Medulla oblongata (tissue), 1 donor: ENCODE results near the gene RALGDS.
"Not testable (repeated sequence)": the region's sequence is repeated elsewhere in the genome, so short reads cannot be mapped to it uniquely, and the experiment has no call there.

Source experiments
- DNase-seq: peaks from one replicate; pipeline ENCODE4 v3.0.0-alpha.2; 2015; ENCODE audit errors: extremely low spot score

Gene RALGDS

DNA sequence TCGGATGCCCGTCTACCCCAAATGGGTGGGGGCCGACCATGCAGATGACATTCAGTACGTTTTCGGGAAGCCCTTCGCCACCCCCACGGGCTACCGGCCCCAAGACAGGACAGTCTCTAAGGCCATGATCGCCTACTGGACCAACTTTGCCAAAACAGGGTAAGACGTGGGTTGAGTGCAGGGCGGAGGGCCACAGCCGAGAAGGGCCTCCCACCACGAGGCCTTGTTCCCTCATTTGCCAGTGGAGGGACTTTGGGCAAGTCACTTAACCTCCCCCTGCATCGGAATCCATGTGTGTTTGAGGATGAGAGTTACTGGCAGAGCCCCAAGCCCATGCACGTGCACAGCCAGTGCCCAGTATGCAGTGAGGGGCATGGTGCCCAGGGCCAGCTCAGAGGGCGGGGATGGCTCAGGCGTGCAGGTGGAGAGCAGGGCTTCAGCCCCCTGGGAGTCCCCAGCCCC, 50.5 kb downstream of the RALGDS start:
- not testable (repeated sequence) for DNase-seq

DNA sequence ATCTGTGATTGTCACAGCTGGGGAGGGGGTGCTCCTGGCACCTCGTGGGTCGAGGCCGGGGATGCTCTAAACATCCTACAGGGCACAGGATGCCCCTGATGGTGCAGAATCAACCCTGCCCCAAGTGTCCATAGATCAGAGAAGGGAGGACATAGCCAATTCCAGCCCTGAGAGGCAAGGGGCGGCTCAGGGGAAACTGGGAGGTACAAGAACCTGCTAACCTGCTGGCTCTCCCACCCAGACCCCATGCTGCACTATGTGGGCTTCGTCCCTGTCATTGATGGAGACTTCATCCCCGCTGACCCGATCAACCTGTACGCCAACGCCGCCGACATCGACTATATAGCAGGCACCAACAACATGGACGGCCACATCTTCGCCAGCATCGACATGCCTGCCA, 52.6 kb downstream of the RALGDS start:
- DNase-seq = not testable (repeated sequence)

DNA sequence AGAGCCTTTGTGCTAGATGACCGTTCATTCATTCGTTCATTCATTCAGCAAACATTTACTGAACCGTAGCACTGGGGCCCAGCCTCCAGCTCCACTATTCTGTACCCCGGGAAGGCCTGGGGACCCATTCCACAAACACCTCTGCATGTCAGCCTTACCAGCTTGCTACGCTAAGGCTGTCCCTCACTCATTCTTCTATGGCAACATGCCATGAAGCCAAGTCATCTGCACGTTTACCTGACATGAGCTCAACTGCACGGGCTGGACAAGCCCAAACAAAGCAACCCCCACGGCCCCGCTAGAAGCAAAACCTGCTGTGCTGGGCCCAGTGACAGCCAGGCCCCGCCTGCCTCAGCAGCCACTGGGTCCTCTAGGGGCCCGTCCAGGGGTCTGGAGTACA, 53.2 kb downstream of the RALGDS start:
- no peak for DNase-seq

DNA sequence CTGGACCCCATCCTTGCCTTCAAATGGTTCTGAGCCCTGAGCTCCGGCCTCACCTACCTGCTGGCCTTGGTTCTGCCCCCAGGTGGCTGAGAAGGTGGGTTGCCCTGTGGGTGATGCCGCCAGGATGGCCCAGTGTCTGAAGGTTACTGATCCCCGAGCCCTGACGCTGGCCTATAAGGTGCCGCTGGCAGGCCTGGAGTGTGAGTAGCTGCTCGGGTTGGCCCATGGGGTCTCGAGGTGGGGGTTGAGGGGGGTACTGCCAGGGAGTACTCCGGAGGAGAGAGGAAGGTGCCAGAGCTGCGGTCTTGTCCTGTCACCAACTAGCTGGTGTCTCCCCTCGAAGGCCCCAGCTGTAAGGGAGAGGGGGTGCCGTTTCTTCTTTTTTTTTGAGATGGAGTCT, 54.0 kb downstream of the RALGDS start:
- DNase-seq = no peak

DNA sequence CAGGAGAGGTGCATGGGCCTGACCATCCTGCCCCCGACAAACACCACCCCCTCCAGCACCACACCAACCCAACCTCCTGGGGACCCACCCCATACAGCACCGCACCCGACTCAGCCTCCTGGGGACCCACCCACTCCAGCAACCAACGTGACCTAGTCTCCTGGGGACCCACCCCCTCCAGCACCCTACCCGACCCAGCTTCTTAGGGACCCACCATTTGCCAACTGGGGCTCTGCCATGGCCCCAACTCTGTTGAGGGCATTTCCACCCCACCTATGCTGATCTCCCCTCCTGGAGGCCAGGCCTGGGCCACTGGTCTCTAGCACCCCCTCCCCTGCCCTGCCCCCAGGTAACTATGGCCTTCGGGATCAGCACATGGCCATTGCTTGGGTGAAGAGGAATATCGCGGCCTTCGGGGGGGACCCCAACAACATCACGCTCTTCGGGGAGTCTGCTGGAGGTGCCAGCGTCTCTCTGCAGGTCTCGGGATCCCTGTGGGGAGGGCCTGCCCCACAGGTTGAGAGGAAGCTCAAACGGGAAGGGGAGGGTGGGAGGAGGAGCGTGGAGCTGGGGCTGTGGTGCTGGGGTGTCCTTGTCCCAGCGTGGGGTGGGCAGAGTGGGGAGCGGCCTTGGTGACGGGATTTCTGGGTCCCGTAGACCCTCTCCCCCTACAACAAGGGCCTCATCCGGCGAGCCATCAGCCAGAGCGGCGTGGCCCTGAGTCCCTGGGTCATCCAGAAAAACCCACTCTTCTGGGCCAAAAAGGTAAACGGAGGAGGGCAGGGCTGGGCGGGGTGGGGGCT, 54.7 kb downstream of the RALGDS start:
- no peak for DNase-seq

DNA sequence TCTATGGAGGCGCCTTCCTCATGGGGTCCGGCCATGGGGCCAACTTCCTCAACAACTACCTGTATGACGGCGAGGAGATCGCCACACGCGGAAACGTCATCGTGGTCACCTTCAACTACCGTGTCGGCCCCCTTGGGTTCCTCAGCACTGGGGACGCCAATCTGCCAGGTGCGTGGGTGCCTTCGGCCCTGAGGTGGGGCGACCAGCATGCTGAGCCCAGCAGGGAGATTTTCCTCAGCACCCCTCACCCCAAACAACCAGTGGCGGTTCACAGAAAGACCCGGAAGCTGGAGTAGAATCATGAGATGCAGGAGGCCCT, 56.0 kb downstream of the RALGDS start:
- no peak for DNase-seq

DNA sequence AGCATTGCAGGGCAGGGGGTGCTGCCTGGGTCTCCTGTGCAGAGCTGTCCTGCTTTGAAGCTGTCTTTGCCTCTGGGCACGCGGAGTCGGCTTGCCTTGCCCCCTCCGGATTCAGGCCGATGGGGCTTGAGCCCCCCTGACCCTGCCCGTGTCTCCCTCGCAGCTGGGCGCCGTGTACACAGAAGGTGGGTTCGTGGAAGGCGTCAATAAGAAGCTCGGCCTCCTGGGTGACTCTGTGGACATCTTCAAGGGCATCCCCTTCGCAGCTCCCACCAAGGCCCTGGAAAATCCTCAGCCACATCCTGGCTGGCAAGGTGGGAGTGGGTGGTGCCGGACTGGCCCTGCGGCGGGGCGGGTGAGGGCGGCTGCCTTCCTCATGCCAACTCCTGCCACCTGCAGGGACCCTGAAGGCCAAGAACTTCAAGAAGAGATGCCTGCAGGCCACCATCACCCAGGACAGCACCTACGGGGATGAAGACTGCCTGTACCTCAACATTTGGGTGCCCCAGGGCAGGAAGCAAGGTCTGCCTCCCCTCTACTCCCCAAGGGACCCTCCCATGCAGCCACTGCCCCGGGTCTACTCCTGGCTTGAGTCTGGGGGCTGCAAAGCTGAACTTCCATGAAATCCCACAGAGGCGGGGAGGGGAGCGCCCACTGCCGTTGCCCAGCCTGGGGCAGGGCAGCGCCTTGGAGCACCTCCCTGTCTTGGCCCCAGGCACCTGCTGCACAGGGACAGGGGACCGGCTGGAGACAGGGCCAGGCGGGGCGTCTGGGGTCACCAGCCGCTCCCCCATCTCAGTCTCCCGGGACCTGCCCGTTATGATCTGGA, 56.6 kb downstream of the RALGDS start:
- DNase-seq = no peak

DNA sequence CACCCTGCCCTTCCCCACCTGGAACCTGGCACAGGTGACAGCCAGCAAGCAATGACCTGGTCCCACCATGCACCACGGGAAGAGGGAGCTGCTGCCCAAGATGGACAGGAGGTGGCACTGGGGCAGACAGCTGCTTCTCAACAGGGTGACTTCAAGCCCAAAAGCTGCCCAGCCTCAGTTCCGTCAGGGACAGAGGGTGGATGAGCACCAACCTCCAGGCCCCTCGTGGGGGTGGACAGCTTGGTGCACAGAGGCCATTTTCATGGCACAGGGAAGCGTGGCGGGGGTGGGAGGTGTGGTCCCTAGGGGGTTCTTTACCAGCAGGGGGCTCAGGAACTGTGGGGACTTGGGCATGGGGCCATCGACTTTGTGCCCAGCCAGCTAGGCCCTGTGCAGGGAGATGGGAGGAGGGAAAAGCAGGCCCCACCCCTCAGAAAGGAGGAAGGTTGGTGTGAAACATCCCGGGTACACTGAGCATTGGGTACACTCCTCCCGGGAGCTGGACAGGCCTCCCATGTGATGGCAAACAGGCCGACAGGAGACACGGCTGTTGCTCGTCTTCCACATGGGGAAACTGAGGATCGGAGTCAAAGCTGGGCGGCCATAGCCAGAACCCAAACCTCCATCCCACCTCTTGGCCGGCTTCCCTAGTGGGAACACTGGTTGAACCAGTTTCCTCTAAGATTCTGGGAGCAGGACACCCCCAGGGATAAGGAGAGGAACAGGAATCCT, 57.4 kb downstream of the RALGDS start:
- DNase-seq = no peak

DNA sequence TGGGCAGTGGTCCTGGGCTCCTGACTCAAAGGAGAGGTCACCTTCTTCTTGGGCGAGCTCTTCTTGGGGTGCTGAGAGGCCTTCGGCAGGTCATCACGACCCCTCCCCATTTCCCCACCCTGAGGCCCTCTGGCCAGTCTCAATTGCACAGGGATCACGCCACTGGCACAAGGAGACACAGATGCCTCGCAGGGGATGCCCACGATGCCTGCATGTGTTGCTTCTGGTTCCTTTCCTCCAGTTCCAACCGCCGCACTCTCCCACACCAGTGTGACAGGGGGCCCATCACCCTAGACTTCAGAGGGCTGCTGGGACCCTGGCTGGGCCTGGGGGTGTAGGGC, 57.9 kb downstream of the RALGDS start:
- no peak for DNase-seq

DNA sequence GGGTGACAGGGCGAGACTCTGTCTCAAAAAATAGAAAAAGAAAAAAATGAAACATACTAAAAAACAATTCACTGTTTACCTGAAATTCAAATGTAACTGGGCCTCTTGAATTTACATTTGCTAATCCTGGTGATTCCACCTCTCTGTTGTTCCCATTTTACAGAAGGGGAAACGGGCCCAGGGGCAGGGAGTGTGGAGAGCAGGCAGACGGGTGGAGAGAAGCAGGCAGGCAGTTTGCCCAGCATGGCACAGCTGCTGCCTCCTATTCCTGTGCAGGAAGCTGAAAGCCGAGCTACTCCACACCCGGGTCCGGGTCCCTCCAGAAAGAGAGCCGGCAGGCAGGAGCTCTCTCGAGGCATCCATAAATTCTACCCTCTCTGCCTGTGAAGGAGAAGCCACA, 58.5 kb downstream of the RALGDS start:
- not testable (repeated sequence) for DNase-seq

DNA sequence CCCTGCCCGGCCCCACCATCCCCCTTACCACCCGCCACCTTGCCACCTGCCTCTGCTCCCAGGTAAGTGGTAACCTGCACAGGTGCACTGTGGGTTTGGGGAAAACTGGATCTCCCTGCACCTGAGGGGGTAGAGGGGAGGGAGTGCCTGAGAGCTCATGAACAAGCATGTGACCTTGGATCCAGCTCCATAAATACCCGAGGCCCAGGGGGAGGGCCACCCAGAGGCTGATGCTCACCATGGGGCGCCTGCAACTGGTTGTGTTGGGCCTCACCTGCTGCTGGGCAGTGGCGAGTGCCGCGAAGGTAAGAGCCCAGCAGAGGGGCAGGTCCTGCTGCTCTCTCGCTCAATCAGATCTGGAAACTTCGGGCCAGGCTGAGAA, 59.3 kb downstream of the RALGDS start, which contains the start of gene CEL:
Gene CEL, plus strand, starts transcription at position 218 of the 382 bp plus-strand sequence. Its CDS starts 22 bp downstream, at position 240.
- DNase-seq = not testable (repeated sequence)

DNA sequence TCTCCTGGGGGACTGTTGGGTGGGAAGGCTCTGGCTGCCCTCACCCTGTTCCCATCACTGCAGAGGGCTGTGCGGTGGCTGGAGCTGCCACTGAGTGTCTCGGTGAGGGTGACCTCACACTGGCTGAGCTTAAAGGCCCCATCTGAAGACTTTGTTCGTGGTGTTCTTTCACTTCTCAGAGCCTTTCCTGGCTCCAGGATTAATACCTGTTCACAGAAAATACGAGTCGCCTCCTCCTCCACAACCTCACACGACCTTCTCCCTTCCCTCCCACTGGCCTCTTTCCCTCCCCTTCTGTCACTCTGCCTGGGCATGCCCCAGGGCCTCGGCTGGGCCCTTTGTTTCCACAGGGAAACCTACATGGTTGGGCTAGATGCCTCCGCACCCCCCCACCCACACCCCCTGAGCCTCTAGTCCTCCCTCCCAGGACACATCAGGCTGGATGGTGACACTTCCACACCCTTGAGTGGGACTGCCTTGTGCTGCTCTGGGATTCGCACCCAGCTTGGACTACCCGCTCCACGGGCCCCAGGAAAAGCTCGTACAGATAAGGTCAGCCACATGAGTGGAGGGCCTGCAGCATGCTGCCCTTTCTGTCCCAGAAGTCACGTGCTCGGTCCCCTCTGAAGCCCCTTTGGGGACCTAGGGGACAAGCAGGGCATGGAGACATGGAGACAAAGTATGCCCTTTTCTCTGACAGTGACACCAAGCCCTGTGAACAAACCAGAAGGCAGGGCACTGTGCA, 59.8 kb downstream of the RALGDS start:
- DNase-seq = peak; percentile 18

DNA sequence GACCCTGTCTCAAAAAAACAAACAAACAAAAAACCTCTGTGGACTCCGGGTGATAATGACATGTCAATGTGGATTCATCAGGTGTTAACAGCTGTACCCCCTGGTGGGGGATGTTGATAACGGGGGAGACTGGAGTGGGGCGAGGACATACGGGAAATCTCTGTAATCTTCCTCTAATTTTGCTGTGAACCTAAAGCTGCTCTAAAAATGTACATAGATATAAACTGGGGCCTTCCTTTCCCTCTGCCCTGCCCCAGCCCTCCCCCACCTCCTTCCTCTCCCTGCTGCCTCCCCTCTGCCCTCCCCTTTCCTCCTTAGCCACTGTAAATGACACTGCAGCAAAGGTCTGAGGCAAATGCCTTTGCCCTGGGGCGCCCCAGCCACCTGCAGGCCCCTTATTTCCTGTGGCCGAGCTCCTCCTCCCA, 60.6 kb downstream of the RALGDS start:
- no peak for DNase-seq

DNA sequence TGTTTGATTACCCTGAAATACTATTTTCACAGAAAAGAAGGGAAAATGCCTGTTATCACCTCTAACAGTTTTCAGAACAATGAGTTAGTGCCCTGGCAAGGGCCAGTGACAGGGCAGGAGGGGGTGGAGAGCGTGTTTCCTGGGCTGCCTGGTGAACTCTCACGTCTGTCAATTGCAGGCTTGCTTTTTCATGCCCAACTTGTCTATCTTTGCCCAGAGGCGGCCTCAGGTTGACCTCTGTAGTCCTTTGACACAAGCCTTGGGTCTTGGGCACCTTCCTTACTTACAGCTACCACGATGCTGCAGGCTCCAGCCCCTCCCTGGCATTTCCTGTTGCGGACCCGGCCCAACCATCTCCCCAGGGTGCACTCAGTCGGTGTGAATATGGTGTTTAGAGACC, 61.4 kb downstream of the RALGDS start:
- DNase-seq = no peak

DNA sequence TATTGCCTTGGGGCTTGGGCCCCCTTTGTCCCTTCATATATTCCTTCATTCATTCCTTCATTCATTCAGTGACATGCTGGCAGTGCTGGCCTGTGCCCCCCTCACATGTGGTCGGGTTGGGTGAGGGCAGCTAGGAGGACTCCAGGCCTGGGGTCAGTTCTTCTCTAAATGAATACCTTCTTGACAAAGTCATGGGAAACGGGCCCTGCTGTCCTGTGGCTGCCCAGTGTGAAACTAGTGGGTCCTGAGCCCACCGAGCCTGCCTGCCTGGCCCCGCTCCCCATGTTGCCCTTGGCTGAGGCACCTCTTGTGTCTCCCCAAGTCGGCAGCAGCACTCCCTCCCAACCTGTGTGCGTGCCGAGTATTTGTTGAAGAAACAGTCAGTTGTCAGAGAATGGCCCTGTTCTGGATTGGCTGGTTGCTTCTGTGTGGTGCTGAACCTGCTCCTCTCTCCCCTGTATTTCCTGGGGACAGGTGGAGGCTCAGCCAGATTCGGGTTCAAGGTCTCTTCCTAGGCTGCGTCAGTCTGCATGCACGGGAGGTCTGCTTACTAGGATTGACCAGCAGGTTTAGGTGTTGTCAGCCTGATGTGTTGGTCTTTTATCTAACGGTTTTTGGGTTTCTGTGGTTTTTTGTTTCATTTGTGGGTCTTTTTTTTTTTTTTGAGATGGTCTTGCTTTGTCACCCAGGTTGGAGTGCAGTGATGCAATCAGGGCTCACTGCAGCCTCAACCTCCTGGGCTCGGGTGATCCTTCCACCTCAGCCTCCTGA, 62.3 kb downstream of the RALGDS start:
- DNase-seq = no peak

DNA sequence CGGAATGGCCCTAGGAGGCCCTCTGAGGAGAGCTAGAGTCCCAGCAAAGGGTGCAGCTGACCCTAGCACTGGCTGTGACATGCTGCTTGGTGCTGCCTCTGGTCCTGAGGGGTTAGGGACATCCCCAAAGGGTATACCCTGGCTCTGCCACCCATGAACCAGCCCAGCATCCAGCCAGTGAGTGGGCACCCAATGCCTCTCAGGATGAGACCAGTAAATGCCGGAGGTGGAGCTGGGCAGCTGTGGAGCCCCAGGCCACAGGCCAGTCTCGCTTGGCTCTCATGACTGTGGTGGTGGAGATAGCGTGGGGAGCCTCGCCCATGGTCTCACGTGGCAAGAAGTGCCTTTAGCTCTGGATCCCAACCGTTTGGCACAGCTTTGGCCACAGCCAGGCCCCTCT, 63.0 kb downstream of the RALGDS start:
- no peak for DNase-seq

DNA sequence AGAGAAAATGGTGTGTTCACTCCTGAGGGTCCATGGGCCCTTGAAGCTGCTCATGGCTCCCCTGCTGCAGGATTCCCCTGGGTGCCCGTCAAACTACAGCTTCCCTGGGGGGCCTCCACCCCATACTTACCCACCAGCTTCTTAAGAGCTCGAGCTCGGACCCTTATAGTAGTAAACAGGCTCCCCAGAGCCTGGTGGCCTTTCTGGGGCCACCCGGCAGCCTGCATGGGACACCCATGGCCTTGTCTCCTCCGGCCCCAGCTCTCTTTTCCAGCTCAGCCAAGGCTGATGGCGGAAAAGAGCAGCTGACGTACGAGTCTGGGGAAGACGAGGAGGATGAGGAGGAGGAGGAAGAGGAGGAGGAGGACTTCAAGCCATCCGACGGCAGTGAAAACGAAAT, 63.5 kb downstream of the RALGDS start:
- DNase-seq = no peak

DNA sequence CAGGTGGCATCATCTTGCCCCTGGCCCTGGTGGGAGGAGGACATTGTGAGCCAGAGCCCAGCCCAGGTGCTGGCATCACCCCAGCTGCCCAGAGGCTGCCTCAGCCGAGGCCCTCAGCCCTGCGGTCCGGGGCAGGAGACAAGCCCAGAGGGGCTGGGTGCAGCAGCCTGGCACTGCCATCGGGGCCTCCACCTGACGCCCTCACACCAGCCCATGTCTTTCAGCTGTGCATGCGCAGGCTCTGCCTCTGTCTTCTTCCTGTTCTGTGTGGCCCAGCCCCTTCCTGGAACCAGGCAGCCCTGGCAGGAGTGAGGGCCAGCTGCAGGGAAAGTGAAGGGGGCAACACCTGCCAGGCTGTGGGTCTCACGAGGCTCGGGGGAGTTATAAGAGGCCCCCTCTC, 64.0 kb downstream of the RALGDS start:
- no peak for DNase-seq

DNA sequence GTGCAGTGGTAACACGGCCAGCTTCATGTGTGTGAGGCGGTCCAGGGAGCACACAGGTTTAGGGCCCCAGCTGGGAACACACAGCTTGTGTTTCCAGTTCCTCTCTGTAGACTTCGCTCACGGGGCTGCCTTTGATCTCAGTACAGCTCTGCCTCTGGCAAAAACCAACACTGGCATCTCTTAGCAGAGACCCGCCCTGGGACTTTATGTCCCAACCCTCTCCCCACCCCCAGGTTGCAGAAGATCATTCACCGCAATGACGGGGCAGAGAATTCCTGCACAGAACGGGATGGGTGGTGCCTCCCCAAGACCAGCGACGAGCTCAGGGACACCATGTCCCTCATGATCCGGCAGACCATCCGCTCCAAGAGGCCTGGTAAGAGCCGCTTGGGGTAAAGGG, 64.5 kb downstream of the RALGDS start:
- DNase-seq = no peak

DNA sequence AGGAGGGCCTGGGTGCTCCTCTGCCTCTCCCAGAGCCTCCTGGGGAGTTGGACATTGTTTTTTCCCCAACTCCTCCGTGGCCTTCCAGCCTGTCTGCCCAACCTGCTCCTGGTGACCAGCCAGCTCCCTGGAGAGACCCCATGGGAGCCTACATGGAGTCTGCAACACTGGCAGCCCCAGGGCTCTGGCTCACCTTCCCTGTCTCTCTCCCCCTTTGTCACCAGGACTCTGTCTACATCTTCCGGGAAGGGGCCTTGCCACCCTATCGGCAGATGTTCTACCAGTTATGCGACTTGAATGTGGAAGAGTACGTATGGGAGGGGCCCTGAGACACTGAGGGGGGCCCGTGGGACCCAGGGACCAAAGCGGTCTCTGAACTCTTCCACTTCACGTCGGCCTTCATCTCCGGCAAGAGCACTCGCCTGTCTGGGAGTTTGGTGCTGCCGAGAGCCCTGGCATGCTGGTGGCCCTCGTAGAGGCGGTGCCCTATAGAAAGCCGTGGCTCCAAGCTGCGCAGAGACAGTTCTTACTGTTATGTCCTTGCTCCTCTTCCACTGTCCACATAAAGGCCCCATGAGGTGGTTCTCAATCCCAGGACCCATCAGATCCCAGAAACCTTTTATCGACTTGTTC, 65.1 kb downstream of the RALGDS start:
- DNase-seq = no peak

DNA sequence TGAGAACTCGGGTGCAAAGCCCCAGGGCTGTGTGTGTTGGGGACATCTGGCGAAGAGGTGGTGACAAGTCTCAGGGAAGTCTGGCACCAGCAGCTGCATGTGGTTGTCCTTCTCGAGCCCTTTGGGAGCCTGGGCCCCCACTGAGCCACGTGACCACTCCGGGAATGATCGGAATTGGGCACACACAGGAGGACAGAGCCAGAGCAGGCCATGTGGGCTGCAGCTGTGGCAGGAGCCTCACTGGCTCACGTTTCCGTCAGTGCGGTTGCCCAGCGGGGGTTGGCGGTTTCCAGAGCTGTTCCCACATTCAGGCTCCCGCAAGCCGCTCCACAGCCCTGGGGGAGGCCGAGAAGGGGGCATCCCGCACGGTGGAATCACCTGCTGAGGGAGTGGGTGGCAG, 66.1 kb downstream of the RALGDS start:
- no peak for DNase-seq
